Fibroblast of gingiva (primary cell): ENCODE data around the gene SRL.
"Not testable (repeated sequence)": the region's sequence is repeated elsewhere in the genome, so short reads cannot be mapped to it uniquely, and the experiment has no call there.

ENCODE experiments used
- DNase-seq: peaks from one replicate; pipeline ENCODE4 v3.0.0-alpha.2; 2011; ENCODE audit warnings: low read depth

The SRL gene

GRCh38 chr16:4159726-4160125 is 82.2 kb downstream of the SRL start:
- DNase-seq, result no peak

GRCh38 chr16:4158143-4159093 is 83.5 kb downstream of the SRL start:
- DNase-seq, result no peak

GRCh38 chr16:4157376-4157825 is 84.5 kb downstream of the SRL start:
- DNase-seq, result no peak

- DNase-seq, result not testable (repeated sequence)
Observed at GRCh38 chr16:4156503-4156902, 85.4 kb downstream of the SRL start.

- not testable (repeated sequence) for DNase-seq
Observed at GRCh38 chr16:4153364-4153763, 88.5 kb downstream of the SRL start.

- no peak for DNase-seq
Observed at GRCh38 chr16:4152267-4152666, 89.6 kb downstream of the SRL start.

GRCh38 chr16:4147236-4147635 is 94.6 kb downstream of the SRL start:
- DNase-seq, result no peak

GRCh38 chr16:4142268-4142667 is 99.6 kb downstream of the SRL start:
- DNase-seq, result no peak

GRCh38 chr16:4141604-4142003 is 100.3 kb downstream of the SRL start:
- no peak for DNase-seq

- no peak for DNase-seq
Observed at GRCh38 chr16:4140652-4141051, 101.2 kb downstream of the SRL start.

GRCh38 chr16:4139968-4140367 is 101.9 kb downstream of the SRL start:
- DNase-seq, result no peak
